Measurements from ENCODE around the gene NTRK2. TPM values are rescaled to one million over a fixed set of nuclear protein-coding genes. Genes with fewer than 3 reads are reported as not detected.
A peak's percentile ranks its signal among the peaks of the same experiment; 100 is the strongest.

The NTRK2 gene
- total RNA-seq (ENCODE audit: insufficient read depth, low replicate concordance) = 7.7 TPM

- peak; percentile 60 for DNase-seq (ENCODE audit: low spot score)
Observed at GRCh38 chr9:84669288-84670137, at the start of gene NTRK2. TSS of gene NTRK2 (plus strand) at chr9:84669729. CDS start at chr9:84670749, 1,020 bp downstream.

GRCh38 chr9:84620338-84620737 is 49.2 kb upstream of the NTRK2 start:
- peak; percentile 91 for DNase-seq (ENCODE audit: low spot score)

GRCh38 chr9:84621811-84622210 is 47.7 kb upstream of the NTRK2 start:
- DNase-seq (ENCODE audit: low spot score) = no peak

GRCh38 chr9:84622981-84623380 is 46.5 kb upstream of the NTRK2 start:
- DNase-seq (ENCODE audit: low spot score) = no peak

GRCh38 chr9:84636436-84636835 is 33.1 kb upstream of the NTRK2 start:
- no peak for DNase-seq (ENCODE audit: low spot score)

- DNase-seq (ENCODE audit: low spot score) = no peak
Observed at GRCh38 chr9:84642553-84643141, 26.9 kb upstream of the NTRK2 start.

GRCh38 chr9:84647699-84648098 is 21.8 kb upstream of the NTRK2 start:
- peak; percentile 72 for DNase-seq (ENCODE audit: low spot score)

- DNase-seq (ENCODE audit: low spot score) = no peak
Observed at GRCh38 chr9:84652496-84653120, 16.9 kb upstream of the NTRK2 start.

- peak; percentile 30 for DNase-seq (ENCODE audit: low spot score)
Observed at GRCh38 chr9:84655447-84655846, 14.1 kb upstream of the NTRK2 start.

- DNase-seq (ENCODE audit: low spot score) = no peak
Observed at GRCh38 chr9:84659313-84659712, 10.2 kb upstream of the NTRK2 start.

GRCh38 chr9:84659773-84660172 is 9.8 kb upstream of the NTRK2 start:
- no peak for DNase-seq (ENCODE audit: low spot score)

- DNase-seq (ENCODE audit: low spot score) = peak; percentile 46
Observed at GRCh38 chr9:84667571-84668195, 1.8 kb upstream of the NTRK2 start.

- DNase-seq (ENCODE audit: low spot score) = peak; percentile 90
Observed at GRCh38 chr9:84668196-84669012, 1.1 kb upstream of the NTRK2 start.

GRCh38 chr9:84669013-84669287 is 579 bp upstream of the NTRK2 start:
- no peak for DNase-seq (ENCODE audit: low spot score)

- DNase-seq (ENCODE audit: low spot score) = peak; percentile 27
Observed at GRCh38 chr9:84670138-84671041, 861 bp downstream of the NTRK2 start.

GRCh38 chr9:84671586-84672521 is 2.3 kb downstream of the NTRK2 start:
- DNase-seq (ENCODE audit: low spot score) = peak; percentile 61

GRCh38 chr9:84673806-84674205 is 4.3 kb downstream of the NTRK2 start:
- DNase-seq (ENCODE audit: low spot score) = peak; percentile 18

GRCh38 chr9:84677080-84677479 is 7.6 kb downstream of the NTRK2 start:
- DNase-seq (ENCODE audit: low spot score) = no peak

- DNase-seq (ENCODE audit: low spot score) = no peak
Observed at GRCh38 chr9:84679571-84679970, 10.0 kb downstream of the NTRK2 start.

Measured in umbilical cord (tissue), 2 donors.